Measurements from ENCODE around the gene HEPACAM.

HEPACAM gene

DNA sequence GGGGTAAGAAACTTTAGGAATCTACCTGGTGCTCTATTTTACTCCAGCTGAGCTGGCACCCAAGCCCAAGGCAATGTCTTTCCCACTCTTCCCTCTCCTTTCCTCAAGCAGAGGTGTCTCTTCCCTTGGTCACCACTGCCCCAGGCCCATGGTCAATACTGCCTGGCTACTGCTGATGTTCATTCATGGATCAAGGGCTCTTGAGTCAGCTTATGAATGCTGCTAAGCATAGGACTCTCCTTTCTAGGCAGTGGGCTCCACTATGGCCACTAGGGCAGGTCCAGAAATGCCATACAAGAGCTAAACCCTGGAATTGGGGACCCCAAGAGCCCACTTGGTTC, 19.5 kb downstream of the HEPACAM start:
- TF ChIP-seq MYC (IDR thresholded peaks at IDR 0.05; ENCODE audit: low read depth, low read length): no peak
- no peak for TF ChIP-seq POLR2A (IDR thresholded peaks at IDR 0.05; ENCODE audit: extremely low read depth, insufficient read length)
- TF ChIP-seq, protein P1, sequence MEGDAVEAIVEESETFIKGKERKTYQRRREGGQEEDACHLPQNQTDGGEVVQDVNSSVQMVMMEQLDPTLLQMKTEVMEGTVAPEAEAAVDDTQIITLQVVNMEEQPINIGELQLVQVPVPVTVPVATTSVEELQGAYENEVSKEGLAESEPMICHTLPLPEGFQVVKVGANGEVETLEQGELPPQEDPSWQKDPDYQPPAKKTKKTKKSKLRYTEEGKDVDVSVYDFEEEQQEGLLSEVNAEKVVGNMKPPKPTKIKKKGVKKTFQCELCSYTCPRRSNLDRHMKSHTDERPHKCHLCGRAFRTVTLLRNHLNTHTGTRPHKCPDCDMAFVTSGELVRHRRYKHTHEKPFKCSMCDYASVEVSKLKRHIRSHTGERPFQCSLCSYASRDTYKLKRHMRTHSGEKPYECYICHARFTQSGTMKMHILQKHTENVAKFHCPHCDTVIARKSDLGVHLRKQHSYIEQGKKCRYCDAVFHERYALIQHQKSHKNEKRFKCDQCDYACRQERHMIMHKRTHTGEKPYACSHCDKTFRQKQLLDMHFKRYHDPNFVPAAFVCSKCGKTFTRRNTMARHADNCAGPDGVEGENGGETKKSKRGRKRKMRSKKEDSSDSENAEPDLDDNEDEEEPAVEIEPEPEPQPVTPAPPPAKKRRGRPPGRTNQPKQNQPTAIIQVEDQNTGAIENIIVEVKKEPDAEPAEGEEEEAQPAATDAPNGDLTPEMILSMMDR (IDR thresholded peaks at IDR 0.05; ENCODE audit: low read depth, low read length): no peak
- TF ChIP-seq, protein P2, sequence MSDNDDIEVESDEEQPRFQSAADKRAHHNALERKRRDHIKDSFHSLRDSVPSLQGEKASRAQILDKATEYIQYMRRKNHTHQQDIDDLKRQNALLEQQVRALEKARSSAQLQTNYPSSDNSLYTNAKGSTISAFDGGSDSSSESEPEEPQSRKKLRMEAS (IDR thresholded peaks at IDR 0.05; ENCODE audit: low read depth, low read length): no peak
- DNase-seq (ENCODE audit: low read depth): no peak
- no peak overlapping the region for H3K4me3 ChIP-seq (ENCODE audit: low read depth, low read length)

DNA sequence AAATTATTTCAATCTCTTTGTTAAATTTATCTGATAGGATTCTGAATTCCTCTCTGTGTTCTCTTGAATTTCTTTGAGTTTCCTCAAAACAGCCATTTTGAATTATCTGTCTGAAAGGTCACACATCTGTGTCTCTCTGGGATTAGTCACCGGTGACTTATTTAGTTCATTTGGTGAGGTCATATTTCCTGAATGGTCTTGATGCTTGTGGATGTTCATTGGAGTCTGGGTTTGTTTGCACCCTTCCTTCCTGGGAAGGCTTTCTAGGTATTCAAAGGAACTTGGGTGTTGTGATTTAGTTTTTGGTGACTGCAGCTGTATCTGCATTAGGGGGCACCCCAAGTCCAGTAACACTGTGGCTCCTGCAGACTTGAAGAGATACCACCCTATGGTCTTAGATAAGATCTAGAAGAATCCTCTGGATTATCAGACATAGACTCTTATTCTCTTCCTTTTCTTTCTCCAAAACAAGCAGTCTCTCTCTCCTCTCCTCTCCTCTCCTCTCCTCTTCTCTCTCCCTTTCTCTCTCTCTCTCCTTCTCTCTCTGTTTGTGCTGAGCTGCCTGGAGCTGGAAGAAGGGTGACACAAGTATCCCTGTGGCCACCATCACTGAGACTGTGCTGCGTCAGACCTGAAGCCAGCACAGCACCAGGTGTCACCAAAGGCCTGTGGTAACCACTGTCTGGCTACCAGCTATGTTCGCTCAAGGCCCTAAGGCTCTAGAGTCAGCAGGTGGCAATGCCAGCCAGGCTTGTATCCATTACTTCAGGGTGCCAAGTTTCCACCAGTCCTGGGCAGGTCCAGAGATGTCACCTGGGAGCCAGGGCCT, 20.1 kb downstream of the HEPACAM start:
- H3K4me3 ChIP-seq (ENCODE audit: low read depth, low read length): no peak overlapping the region
- no peak for DNase-seq (ENCODE audit: low read depth)

DNA sequence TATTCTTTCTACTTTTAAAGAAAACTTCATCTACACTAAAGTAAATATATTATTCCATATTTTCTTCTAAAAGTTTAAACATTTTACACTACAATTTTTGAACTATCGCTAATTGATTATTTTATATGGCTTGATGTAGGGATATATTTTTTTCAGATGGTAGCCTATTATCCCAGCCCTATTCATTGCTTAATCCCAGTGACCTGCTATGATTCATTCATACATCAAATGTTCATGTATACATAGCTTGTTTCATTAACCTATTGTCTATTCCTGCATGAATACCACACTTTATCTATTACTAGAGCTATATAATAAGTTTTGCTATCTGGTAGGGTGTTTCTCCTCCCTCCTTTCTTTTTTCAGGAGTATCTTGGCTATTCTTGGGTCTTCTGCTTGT, 33.2 kb downstream of the HEPACAM start:
- no peak for DNase-seq (ENCODE audit: low read depth)
- TF ChIP-seq POLR2A (IDR thresholded peaks at IDR 0.05; ENCODE audit: extremely low read depth, insufficient read length) (no peak), MYC (IDR thresholded peaks at IDR 0.05; ENCODE audit: low read depth, low read length) (no peak)
- TF ChIP-seq, protein P1 (IDR thresholded peaks at IDR 0.05; ENCODE audit: low read depth, low read length): no peak
- TF ChIP-seq, protein P2 (IDR thresholded peaks at IDR 0.05; ENCODE audit: low read depth, low read length): no peak
- H3K4me3 ChIP-seq (ENCODE audit: low read depth, low read length): no peak overlapping the region

More for the DNA sequence above, 20.1 kb downstream of the HEPACAM start:
- TF ChIP-seq, protein P1 (IDR thresholded peaks at IDR 0.05; ENCODE audit: low read depth, low read length): no peak
- TF ChIP-seq, protein P2 (IDR thresholded peaks at IDR 0.05; ENCODE audit: low read depth, low read length): no peak
- TF ChIP-seq MYC (IDR thresholded peaks at IDR 0.05; ENCODE audit: low read depth, low read length) (no peak), POLR2A (IDR thresholded peaks at IDR 0.05; ENCODE audit: extremely low read depth, insufficient read length) (no peak)

DNA sequence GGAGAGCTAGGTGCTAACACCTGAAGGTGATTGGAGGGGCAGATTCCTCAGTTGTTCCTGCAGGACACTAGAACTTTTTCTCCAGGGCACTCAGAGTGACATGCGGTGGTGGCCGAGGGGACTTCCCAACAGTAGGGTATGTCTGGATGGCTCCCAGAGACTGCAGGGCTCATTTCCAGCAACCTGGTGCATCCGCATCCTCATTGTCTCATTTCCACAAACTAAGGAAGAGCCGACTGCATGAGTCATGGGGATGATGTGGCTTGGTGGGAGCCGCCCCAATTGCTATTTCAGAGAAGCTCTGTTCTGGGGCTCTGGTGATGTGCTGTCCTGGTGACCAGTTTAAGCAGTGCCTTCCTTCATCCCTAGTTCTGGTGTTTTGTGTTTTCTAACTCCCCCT, 35.4 kb downstream of the HEPACAM start:
- no peak overlapping the region for H3K4me3 ChIP-seq (ENCODE audit: low read depth, low read length)
- DNase-seq (ENCODE audit: low read depth): no peak
- no peak for TF ChIP-seq POLR2A (IDR thresholded peaks at IDR 0.05; ENCODE audit: extremely low read depth, insufficient read length)

DNA sequence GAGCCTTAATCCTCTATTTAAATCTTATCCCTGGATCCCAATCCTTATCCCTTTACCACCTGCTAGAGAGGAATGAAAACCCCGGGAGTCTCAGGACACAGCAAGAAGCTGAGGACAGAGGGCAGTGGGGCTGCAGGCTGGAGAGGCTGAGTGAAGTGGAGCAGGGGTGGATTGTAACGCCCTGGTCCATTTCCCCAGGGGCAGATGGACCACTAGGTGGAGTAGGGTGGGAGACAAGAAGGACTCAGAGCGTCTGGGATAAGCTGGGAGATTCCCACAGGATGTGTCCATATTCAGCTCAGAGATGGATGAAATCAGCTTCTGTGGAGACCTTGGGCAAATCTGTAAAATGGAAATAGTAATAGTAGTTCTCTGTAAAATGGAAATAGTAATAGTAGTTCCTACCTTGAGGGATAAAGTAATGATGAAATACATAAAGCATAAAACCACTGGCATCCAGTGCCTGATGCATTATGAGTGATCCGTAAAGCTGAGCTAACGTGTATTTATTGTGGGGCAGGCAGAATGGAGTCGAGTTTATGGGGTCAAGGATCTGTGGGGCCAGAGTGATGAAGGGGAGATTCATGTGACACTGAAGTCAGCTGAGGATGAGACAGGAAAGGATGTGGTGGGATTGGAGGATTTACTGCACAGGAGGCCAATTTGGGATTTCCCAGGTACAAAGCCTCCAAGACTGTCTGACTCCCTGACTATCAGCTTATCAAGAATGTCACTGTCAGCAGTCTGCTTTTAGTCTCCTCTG, 36.3 kb downstream of the HEPACAM start:
- no peak for DNase-seq (ENCODE audit: low read depth)
- no peak overlapping the region for H3K4me3 ChIP-seq (ENCODE audit: low read depth, low read length)
- TF ChIP-seq POLR2A (IDR thresholded peaks at IDR 0.05; ENCODE audit: extremely low read depth, insufficient read length): no peak
- TF ChIP-seq MYC (IDR thresholded peaks at IDR 0.05; ENCODE audit: low read depth, low read length): no peak
- TF ChIP-seq, protein P2 (IDR thresholded peaks at IDR 0.05; ENCODE audit: low read depth, low read length): no peak
- TF ChIP-seq, protein P1 (IDR thresholded peaks at IDR 0.05; ENCODE audit: low read depth, low read length): no peak

DNA sequence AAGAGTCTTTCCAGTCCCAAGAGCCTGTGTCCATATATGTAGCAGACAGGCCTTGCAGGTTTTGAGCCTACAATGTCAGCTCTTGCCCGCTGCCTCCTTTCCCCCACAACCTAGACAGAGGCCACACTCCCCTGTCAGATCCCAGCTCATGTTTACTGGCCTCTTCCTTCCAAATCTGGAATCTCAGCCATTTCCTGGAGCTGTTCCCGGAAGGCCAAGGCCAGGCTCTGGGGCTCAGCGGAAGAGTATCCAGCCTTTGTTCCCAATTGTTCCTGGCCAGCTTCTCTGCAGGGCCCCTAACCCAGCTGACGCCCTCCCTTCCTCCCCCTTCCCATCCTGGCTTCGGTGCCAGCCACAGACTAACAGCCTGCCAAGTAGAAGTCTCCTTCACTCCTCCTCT, 37.1 kb downstream of the HEPACAM start:
- no peak for DNase-seq (ENCODE audit: low read depth)
- TF ChIP-seq MYC (IDR thresholded peaks at IDR 0.05; ENCODE audit: low read depth, low read length): no peak
- TF ChIP-seq, protein P1 (IDR thresholded peaks at IDR 0.05; ENCODE audit: low read depth, low read length): no peak
- TF ChIP-seq POLR2A (IDR thresholded peaks at IDR 0.05; ENCODE audit: extremely low read depth, insufficient read length): no peak
- TF ChIP-seq, protein P2 (IDR thresholded peaks at IDR 0.05; ENCODE audit: low read depth, low read length): no peak

More for the DNA sequence above, 37.1 kb downstream of the HEPACAM start:
- H3K4me3 ChIP-seq (ENCODE audit: low read depth, low read length): no peak overlapping the region
